Brain pericyte (primary cell): ENCODE data around the gene P4HTM.
A peak's percentile ranks its signal among the peaks of the same experiment; 100 is the strongest.

Experiments
- DNase-seq: peaks from one replicate; pipeline ENCODE4 v3.0.0-alpha.2; 2012; ENCODE audit warnings: low read depth, low spot score

Gene P4HTM, protein sequence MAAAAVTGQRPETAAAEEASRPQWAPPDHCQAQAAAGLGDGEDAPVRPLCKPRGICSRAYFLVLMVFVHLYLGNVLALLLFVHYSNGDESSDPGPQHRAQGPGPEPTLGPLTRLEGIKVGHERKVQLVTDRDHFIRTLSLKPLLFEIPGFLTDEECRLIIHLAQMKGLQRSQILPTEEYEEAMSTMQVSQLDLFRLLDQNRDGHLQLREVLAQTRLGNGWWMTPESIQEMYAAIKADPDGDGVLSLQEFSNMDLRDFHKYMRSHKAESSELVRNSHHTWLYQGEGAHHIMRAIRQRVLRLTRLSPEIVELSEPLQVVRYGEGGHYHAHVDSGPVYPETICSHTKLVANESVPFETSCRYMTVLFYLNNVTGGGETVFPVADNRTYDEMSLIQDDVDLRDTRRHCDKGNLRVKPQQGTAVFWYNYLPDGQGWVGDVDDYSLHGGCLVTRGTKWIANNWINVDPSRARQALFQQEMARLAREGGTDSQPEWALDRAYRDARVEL

DNA sequence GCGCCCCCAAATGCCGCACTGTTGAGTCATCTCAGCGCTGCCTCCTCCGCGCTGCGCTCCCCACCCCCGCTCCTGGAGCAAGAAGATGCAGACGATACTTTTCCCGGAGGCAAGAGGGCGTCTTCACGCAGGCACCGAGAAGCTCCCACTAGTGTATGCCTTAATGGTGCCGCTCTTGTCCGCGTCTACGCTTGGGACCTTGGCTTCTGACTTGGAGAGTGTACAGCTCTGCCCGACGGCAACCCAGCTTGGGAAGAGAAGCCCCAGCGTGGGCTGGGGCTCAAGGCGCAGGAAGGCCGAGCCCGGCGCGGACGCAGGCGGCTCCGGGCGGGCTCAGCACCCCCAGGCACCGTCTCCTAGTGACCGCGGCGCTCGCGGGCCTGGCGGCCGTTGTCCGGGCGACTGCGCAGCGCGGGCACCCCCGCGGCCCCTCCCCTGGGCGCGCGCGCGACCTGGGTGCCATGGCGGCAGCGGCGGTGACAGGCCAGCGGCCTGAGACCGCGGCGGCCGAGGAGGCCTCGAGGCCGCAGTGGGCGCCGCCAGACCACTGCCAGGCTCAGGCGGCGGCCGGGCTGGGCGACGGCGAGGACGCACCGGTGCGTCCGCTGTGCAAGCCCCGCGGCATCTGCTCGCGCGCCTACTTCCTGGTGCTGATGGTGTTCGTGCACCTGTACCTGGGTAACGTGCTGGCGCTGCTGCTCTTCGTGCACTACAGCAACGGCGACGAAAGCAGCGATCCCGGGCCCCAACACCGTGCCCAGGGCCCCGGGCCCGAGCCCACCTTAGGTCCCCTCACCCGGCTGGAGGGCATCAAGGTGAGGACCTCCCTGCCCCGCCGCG, at the start of gene P4HTM:
Gene P4HTM (plus strand): TSS at position 446 of the 840 bp plus-strand sequence. CDS start 16 bp downstream, at position 462.
- DNase-seq, result peak; percentile 78

DNA sequence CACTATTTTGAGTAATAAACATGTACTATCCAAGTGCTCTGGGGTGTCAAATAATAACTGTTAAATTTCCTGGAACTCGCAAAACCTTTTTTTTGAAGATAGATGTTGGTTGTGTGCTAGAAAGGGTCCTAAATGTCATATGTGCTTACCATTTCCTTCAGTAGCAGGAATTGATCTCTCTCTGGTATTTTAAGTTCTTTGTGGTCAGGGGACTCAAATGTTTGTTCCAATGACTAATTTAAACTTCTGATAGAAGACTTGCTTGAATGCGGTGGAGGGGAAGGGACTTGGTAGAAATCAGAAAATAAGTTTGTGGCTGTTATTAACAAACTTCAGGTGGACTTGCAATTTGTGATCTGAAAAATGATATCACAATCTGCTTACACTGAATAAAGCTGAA, 44.6 kb upstream of the P4HTM start:
- no peak for DNase-seq

DNA sequence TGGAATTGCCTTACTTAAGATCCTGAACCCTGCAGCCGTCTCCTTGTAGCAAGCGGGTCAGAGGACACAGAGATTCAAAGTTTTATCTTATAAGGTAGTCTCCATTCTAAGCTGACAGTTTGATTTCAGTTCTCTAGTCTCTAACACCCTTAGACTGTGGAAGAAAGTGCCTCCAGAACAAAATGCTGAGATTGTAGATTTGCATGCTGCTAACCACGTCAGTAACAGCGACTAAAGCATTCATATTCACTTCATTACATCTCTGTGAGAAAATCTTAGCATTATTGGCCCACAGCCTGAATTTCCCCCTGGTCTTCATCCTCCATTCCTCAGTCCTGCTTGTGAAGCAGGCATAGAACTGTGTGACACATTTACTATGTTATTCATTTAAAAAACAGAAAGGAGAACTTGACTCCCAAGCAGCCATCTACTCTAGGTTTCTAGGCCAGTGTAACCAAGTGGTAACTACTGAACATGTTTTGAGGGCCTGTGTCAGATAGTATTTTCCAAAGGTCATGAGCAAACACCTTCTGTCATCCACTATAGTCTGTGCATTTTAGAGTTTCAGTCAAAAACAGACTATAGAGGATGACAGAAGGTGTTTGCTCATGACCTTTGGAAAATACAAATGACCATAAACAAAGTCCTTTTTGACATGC, 44.0 kb upstream of the P4HTM start:
- no peak for DNase-seq

DNA sequence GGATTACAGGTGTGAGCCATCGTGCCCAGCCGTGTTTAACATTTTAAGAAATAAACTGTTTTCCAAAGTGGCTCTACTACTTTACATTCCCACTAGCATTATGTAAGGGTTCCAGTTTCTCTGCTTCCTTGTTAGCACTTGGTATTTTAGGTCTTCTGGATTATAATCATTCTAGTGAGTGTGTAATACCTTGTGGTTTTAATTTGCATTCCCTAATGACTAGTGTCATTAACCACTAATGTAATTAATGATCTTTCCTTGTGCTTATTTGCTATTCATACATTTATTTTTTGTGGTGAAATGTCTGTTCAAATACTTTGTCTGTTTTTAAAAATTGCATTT, 40.7 kb upstream of the P4HTM start:
- DNase-seq, result no peak

DNA sequence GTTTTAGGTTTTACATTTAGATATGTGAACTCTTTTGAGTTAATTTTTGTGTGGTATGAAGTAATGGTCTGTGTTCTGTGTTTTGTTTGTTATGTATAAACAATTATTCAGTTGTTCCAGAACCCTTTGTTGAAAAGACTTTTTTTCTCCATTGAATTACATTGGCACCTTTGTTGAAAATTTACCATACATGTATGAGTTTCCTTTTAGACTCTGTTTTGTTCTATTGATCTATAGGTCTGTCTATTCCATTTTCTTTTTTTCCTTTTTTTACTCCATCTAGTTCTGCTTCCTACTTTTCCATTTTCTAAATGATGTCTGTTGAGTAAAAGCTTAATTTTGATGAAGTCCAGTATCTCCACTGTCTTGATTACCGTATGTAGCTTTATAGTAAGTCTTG, 40.0 kb upstream of the P4HTM start:
- DNase-seq, result no peak

DNA sequence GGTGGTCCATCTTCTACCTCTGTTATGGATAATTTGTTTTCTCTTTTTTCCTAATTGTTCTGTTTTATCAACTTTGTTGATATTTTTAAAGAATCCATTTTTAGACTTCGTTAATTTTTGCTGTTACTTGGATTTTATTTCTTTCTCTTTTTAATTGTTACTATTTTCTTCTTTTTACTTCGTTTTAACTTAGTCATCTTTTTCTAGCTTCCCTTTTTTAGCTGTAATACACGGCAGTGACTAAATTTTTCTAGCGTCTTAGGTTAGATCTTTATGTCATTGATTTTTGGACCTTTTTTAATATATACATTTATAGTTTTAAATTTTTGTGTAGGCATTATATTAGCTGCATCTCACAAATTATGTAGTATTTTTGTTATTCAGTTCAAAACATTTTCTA, 38.3 kb upstream of the P4HTM start:
- no peak for DNase-seq

DNA sequence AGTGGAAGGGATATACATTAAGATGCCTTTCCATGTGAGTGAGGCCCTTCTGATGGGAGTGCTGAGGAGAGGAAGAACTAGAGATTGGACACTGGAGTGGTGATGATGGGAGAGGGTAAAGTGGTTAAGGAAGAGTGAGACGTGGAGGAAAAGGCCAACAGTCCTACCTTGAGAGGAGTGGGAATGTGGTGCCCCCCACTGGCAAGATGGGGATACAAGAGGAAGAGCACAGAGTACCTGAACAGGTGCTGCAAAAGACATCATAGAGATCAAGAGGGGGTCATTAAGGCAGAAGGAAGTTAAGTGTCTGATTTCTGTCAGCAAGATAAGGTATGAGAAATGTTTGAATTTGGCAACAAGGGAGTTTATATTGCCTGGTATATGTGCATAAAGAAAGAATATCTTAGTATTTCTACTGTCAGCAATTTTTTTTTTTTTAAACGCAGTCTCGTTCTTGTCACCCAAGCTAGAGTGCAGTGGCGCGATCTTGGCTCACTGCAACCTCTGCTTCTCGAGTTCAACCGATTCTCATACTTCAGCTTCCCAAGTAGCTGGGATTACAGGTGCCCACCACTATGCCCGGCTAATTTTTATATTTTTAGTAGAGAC, 37.4 kb upstream of the P4HTM start:
- DNase-seq, result no peak

DNA sequence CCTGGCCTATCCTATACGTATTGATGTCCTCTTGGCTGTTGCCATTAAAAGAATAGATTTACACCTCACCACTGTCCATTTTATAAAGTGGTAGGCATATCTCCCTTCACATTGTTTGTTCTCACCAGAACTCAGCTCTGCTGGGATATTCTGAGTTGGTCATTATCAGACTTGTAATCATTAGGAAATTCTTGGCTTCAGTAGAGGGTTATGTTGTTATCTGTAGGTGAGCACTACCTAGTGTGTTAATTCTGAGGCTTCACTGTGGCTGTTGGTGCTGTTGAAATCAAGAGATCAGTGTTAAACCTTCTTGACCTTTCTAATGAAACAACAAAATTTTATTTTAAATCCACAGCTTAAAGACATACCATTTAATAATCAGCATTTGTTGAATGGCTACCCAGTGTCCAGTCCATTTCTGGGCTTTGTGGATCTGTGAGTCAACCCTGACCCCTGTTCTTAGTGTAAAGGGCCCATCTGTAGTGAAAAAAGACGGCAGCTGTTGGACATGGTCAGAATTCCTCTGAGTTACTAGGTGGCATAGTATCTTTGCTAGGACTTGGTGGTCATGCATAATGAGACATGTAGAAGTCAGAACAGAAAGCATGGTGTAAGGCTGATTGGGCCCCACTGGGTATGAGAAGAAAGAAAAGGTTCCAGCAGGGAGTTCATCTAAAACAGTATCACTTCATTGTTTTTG, 32.9 kb upstream of the P4HTM start:
- DNase-seq, result no peak

DNA sequence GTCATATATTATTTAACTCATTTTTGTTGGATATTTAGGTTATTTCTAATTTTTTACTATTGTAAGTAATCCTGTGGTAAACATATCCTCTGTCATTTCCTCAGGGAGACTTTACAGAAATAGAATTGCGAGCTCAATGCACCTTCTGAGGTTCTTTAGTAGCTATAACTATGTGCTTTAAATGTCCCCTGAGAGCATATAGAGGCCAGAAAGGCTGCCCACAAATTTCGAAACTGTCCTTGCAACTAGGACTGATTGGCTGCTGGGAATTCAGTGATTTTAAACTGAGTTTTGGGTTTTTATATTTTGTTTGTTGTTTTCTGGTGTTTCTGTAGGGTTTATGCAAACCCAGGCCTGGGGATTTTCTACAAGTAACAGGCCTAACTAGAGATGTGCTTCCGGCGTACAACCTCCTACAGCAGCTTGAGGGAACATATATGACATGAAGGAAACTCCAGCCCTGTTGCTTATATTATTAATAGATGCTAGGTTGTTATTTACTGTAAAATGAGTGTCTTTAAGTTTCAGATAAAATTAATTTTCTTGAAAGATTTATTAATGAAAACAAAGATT, 29.1 kb upstream of the P4HTM start:
- DNase-seq, result no peak

DNA sequence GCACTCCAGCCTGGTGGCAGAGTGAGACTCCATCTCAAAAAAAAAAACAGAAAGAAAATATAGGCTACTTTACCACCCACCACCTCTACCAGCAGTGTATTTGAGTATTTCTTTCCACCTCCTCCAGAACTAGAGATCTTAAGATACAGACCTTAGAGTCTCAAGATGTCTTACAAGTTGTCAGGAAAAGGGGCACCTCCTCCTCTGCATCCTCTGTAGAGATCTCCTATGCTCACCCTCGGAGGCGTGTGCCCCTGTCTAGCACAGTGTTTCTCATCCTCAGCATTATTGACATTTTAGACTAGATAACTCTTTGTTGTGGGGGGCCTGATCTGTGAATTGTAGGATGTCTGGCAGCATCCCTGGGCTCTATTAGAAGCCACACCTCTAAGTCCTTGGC, 27.7 kb upstream of the P4HTM start:
- DNase-seq, result no peak

DNA sequence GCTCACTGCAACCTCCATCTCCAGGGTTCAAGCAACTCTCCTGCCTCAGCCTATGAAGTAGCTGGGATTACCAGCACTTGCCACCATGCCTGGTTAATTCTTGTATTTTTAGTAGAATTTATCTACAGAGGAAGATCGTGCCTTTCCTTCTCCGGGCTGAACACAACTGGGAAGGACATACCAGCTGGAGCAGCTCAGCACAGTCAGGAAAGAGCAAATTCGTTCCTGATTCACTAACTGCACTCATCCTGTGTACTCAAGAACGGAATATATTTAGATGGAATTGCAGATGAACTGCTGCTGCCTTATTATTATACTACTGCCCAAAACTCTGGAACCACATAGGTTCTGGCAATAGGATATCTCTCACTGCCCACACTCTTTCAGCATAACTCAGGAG, 27.1 kb upstream of the P4HTM start:
- no peak for DNase-seq

DNA sequence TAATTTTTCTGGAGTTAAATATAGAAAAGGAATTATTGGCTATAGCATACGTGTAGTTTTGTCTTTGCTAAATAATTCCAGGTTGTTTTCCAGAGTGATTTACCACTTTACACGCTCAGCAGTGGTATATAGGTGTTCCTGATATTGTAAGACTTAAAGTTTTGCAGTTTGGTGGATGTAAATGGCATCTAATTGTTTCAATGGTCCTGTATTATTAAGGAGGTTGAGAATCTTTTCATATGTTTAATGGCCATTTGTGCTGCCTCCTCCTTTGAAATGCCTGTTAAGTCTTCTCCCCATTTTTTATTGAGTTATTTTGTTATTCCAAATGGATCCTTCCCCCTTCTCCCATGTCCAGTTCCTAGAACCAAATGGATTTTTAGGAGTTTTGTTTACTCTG, 26.4 kb upstream of the P4HTM start:
- DNase-seq, result no peak

DNA sequence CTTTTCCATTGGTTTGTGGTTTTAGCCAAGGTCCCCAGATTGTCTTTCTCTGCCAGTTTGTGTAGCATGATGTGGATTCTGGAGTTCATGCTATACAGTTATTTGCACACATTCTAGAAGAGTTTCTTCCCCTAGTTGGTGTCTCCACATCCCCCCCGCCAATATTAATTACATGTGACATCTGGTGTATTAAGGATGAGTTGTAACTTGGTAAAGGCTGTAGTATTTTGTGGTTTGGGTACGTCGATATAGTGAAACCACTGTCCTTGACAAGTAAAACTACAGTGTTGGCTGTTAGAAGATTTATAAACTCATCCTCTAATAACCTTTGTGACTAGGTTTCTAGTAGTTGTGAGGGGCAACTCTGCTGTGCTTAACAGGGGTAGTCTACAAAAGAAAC, 23.7 kb upstream of the P4HTM start:
- DNase-seq, result no peak

DNA sequence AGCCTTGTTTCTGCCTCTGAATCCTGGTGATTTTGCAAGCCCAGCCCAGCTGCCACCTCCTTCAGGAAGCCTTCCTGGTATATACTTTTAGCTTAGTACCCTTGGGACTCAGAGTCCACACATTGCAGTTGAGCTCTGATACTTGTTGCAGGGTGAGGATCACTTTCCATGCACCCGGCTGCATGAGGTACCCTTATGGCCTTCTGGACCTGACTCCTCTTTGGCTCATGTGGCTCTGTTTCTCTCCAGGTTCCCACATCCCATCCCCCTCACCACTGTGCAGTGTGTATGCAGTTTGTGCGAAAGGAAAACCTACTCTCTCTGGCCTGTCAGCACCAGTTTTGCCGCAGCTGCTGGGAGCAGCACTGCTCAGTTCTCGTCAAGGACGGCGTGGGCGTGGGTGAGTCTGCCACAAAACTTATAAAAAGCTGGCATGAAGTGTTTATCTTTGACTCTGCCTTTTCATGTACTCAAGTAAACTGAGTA, 23.1 kb upstream of the P4HTM start:
- DNase-seq, result no peak

DNA sequence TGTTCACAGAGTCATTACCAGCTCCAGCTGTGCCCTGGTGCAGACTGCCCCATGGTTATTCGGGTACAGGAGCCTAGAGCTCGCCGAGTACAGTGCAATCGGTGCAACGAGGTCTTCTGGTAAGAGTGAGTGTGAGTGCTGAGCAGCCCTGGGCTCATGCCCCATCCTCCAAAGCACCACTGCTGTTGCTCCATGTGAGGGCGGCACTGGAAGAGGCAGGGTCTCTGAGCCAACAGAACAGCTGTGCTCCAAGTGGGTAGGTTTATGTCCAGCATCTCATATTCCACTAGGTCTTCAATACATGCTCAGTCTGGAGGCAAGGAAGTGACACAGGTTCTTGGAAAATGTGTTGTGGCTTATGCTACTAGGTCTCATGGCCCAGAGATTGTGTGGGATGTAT, 19.5 kb upstream of the P4HTM start:
- DNase-seq, result no peak

DNA sequence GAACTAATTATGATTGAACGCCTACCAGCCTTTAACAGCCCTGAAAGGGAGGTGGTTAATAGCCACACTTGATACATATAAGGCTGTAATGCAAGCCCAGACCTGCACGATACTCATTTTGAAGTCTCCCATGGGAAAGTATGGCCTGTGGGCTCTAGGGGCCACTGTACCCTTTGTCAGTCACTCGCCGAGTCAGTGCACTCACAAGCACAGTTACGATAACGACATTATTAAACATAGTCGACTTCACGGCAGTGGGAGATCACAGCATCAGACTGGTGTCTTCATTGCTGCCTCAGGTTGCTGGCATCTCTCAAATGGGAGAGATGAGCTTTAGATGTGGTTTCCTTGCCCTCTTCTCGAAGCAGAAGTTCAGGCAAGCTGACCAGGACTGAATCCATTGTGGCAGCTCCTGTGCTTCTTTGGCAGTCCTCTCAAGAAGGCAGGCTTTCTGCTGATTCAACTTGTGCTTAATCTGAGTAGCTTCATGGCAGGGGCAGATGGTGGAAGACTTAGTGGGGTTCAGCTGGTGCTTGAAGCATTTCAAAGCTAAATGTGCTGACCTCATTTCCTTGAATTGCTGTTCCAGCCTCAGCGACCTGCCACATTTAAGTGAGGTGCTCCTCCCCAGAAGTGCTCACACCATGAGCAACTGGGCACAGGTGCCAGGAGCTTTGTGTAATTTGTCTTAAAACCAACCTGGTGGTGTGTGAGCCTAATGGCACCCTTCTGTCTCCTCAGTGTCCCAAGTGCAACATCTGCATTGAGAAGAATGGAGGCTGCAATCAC, 15.8 kb upstream of the P4HTM start:
- no peak for DNase-seq

DNA sequence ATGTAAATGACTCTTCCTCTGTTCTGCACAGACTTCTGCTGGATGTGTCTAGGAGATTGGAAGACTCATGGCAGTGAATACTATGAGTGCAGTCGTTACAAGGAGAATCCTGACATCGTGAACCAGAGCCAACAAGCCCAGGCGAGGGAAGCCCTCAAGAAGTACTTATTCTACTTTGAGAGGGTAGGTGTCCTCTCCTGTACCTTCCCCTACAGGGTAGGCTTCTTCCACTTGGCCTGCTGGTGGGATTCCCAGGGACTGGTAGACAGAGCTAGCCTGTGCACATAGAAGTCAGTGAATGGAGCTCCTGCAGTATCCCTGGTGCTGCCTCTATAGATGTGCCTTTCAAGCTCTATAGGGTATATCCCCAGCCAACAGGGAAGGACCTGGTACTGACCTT, 10.6 kb upstream of the P4HTM start:
- no peak for DNase-seq

DNA sequence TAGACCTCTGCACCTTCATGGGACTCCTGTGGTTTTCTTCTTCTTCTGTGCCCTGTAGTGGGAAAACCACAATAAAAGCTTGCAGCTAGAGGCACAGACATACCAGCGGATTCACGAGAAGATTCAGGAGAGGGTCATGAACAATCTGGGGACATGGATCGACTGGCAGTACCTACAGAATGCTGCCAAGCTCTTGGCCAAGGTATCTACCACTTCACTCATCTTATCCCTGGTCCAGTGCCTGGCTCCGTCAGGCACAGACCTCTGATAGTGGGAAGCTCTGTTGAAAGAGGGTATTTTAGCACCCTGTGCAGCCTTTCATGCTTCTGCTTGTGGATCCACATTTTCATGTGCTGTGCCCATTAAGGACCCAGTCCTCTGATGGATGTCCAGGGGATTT, 9.7 kb upstream of the P4HTM start:
- no peak for DNase-seq

DNA sequence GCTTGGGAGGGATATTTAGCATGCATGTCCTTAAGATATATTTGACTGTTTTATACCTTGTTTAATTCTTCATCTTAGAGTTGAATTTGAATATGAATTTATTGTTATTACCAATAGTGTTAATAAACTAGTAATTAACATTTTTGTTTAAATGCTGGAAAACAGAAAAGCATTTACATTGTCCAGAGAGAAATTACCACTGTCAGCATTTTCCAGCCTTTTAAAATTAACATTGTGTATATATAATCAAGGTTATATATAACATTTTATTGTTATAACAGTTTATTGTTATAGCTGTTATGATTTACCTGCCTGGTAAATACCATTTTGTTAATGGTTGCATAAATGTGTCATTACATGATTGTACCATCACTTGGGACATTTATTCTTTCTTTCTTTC, 8.0 kb upstream of the P4HTM start:
- no peak for DNase-seq

DNA sequence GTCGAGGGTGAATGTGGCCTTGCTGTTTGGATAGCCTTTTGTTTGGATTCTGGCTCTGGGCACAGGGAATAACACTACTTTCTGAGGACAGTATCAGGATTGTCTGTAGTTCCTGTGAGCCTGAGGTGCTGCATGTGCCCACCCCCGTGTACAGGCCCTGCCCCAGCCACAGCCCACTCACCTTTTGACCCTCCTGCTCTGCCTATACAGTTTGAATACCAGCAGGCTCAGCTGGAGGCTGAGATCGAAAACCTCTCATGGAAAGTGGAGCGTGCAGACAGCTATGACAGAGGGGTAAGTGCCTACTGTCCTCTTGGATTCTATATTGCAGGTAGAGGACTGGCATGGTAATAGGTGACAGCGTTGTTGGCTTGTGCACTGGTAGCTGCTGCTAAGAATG, 7.4 kb upstream of the P4HTM start:
- no peak for DNase-seq
